NCI-H2171 treated with DMSO at 0.1 percent for 48 hours (cell line): ENCODE results near the gene DTNBP1.

ENCODE experiments used
- DNase-seq: peaks from one replicate; lab custom pipeline; 2025; lab: John Stamatoyannopoulos, UW

DTNBP1 gene

GRCh38 chr6:15592610-15593009 lies 70.2 kb downstream of the DTNBP1 start:
- no peak for DNase-seq

- no peak for DNase-seq
Observed at GRCh38 chr6:15588971-15589634, 73.7 kb downstream of the DTNBP1 start.

- no peak for DNase-seq
Observed at GRCh38 chr6:15586503-15586902, 76.3 kb downstream of the DTNBP1 start.

DNA sequence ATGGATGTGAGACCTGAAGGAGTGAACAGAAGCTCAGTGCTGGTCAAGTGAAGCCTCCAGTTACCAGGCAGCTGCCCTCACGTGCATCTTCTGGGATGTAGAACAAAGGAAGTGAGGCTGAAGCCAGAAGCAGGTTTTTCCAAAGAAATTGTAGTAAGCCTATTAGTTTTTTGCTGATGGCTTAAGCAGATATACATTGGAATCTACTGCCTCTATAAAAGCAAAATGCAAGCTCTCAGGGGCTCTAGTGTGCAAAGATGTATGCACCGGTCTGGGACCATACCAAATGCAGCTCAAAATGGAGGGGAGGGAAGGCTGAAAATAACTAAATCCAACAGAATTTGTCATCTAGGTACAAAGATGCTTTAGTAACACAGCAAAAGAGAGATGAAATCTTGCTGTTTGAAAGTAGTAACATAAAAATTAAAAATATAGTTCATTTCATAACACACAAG lies 77.0 kb downstream of the DTNBP1 start:
- no peak for DNase-seq

DNA sequence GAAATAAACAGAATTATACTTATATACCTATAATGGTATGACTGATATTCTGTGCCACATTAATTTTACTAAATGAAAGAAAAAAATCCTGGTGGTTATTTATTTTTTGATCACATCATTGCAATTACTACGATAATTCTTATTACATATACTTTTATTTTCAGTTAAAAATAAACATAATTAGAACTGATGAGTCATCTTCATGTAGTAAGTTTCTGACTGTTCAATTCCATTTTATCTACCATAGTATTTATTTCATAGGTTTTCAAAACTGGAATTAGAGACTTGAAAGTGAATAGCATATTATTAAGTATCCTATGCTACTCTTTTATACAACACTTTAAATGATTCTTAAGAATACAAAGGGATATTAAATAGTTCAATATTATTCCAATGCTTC lies 80.3 kb downstream of the DTNBP1 start:
- no peak for DNase-seq

DNA sequence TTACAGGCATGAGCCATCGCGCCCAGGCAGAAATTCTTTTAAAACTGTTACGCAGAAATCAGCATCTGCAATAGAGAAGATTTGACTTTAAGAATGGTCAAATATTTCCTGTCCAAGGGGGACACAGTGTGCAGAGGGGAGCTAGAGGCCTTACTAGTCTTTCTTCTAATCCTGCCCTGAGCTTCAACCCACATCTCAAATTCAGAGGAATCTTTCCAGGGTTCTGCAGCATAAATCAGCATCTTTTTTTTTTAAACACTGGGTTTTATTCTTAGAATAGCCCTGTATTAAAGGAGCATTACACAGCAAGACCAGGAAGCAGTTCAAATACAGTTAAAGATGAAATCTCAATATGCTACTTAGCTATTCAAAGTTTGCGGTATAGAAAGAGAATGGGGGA lies 81.1 kb downstream of the DTNBP1 start:
- DNase-seq = no peak

GRCh38 chr6:15580326-15580725 lies 82.5 kb downstream of the DTNBP1 start:
- DNase-seq = no peak

DNA sequence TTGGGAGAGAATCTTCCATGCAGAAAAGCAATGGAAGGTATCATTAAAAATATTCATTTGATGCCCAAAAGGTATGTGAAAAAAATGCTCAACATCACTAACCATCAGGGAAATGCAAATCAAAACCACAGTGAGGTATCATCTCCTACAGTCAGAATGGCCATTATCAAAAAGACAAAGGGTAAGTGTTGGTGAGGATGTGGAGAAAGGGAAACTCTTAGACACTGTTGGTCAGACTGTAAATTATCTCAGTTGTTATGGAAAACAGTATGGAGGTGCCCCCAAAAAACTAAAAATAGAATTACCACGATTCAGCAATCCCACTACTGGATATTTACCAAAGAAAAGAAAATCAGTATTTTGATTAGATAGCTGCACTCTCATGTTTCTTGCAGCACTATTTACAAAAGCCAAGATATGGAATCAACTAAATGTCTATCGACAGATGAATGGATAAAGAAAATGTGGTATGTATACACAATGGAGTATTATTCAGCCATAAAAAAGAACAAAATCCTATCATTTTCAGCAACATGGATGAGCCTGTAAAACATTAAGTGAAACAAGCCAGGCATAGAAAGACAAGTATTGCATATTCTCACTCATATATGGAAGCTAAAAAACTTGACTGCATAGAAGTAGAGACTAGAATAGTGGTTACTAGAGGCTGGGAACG lies 84.0 kb downstream of the DTNBP1 start:
- no peak for DNase-seq

- DNase-seq = no peak
Observed at GRCh38 chr6:15577550-15578171, 85.2 kb downstream of the DTNBP1 start.

DNA sequence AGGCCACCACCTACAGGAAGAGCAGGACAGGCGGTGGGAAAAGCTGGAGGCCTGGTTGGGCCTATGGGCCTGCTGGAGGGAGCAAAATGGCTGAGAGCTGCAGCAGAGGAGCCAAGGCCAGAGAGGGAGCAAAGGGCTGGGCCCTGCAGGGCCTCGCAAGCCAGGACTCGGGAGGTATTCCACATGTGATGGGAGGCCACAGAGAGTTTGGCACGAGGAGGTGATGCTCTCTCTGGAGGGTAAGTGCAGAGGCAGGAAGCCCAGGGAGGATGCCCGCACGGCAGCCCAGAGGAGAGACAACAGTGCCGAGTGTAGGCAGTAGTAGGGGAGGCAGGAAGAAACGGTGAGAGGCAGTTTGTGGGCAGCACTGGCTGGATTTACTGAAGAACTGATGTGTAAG lies 85.7 kb downstream of the DTNBP1 start:
- no peak for DNase-seq

DNA sequence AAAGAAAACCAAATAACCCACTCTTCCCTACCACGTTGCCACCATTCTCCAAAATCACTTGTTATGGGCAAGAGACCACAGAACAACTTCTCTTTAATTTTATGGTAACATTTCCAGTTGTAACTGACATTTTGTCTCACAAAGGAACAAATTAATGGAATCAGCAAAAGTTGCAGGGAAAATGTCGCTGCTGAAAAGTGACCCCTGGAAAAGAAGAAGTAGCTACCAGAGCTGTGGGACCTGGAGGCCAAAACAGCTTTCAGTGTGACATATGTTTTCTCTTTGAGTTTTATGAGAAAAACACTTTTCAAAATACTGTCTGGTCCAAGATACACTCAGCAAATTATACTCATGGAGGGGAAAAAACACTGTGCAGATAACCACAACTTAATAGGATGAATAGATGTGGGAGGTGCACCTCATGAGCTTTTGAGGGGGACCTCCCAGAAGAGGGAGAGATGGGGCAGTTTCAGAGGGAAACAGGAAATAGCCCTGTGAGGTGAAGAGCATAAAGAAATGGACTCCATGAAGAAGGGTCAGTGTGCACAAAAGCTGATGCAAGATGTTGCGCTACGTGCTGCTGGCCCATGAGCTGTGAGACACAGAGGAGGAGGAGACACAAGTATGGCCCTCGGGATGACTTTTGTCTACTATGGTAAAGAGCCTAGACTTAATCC lies 87.3 kb downstream of the DTNBP1 start:
- no peak for DNase-seq

- no peak for DNase-seq
Observed at GRCh38 chr6:15574486-15574885, 88.3 kb downstream of the DTNBP1 start.

GRCh38 chr6:15574023-15574422 lies 88.8 kb downstream of the DTNBP1 start:
- DNase-seq = no peak

- DNase-seq = no peak
Observed at GRCh38 chr6:15573384-15573783, 89.4 kb downstream of the DTNBP1 start.

GRCh38 chr6:15572296-15573016 lies 90.4 kb downstream of the DTNBP1 start:
- no peak for DNase-seq

- DNase-seq = no peak
Observed at GRCh38 chr6:15570171-15570570, 92.7 kb downstream of the DTNBP1 start.

GRCh38 chr6:15569035-15569995 lies 93.5 kb downstream of the DTNBP1 start:
- DNase-seq = no peak

DNA sequence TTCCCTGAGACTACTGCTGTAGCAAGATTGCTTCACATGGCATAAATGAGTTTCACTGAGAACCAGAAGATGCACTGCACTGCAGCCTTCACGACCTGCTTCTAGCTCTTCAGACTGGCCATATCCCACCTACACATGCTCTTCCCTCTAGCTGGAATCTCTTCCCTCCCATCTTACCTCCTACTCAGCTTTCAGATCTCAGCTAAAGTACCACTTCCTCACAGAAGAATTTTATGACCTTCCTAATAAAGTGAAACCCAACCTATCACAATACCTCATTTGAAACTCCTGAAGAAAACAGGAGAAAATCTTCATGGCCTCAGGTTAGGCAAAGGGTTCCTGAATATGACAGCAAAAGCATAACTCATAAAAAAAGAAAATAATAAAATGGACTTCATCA lies 99.9 kb downstream of the DTNBP1 start:
- DNase-seq = no peak

- DNase-seq = no peak
Observed at GRCh38 chr6:15561447-15562199, 101.2 kb downstream of the DTNBP1 start.

DNA sequence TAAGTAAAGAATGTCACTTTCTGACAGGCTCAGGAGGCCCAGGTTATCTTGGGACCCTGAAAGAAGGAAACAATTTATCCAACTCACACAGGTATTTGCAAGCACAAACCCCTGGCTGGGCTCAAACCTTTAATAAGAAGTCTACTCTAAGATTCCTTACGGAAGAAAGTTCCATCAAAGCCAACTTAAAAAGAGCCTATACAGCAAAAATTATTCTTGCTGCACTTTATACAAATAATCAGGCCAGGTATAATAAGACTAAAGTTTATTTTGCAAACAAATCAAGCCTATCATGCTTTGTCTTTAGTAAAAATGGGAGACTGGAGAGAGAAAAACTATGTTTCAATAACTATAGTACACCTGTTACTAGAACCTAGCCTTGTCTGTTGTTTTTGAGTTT lies 102.1 kb downstream of the DTNBP1 start:
- DNase-seq = no peak
